H9 (cell line): ENCODE measurements around the gene ZNF609. TPM values are rescaled to one million over a fixed set of nuclear protein-coding genes. Genes with fewer than 3 reads are reported as not detected.

ENCODE experiments used
- DNase-seq: peaks from one replicate; pipeline ENCODE4 v3.0.0-alpha.2; 2017
- H2AFZ ChIP-seq: one replicate; pipeline ENCODE4 v1.6.1; 2013; ENCODE audit warnings: mild to moderate bottlenecking, low read length, control low read depth, moderate library complexity
- H2AK5ac ChIP-seq: 2 replicates; pipeline ENCODE4 v1.6.1; 2013; ENCODE audit warnings: low read length, control low read depth, mixed read lengths; ENCODE audit not compliant: insufficient read length
- H2BK120ac ChIP-seq: one replicate; pipeline ENCODE4 v1.6.1; 2013; ENCODE audit warnings: low read depth, mild to moderate bottlenecking, low read length, control low read depth, inconsistent platforms; ENCODE audit not compliant: poor library complexity, severe bottlenecking
- H2BK12ac ChIP-seq: 2 replicates; pipeline ENCODE4 v1.6.1; 2013; ENCODE audit warnings: low read length, control low read depth, mixed read lengths, low read depth; ENCODE audit not compliant: insufficient read length
- H2BK15ac ChIP-seq: 2 replicates; pipeline ENCODE4 v1.6.1; 2013; ENCODE audit warnings: low read depth, low read length, control low read depth
- H2BK20ac ChIP-seq: one replicate; pipeline ENCODE4 v1.6.1; 2013; ENCODE audit warnings: low read depth, mild to moderate bottlenecking, low read length, control low read depth, inconsistent platforms; ENCODE audit not compliant: poor library complexity, severe bottlenecking
- H2BK5ac ChIP-seq: 2 replicates; pipeline ENCODE4 v1.6.1; 2013; ENCODE audit warnings: low read length, control low read depth, mixed read lengths; ENCODE audit not compliant: insufficient read length
- H3K14ac ChIP-seq: 2 replicates; pipeline ENCODE4 v1.6.1; 2013; ENCODE audit warnings: low read length, control low read depth; ENCODE audit not compliant: insufficient read depth
- H3K18ac ChIP-seq: 2 replicates; pipeline ENCODE4 v1.6.1; 2013; ENCODE audit warnings: low read depth, mild to moderate bottlenecking, mixed read lengths, low read length, control low read depth; ENCODE audit not compliant: insufficient read length
- H3K23ac ChIP-seq: 2 replicates; pipeline ENCODE4 v1.6.1; 2013; ENCODE audit warnings: low read length, control low read depth, mixed read lengths, low read depth; ENCODE audit not compliant: insufficient read length
- H3K23me2 ChIP-seq: 2 replicates; pipeline ENCODE4 v1.6.1; 2013; ENCODE audit warnings: low read depth, mild to moderate bottlenecking, mixed read lengths, low read length, control low read depth; ENCODE audit not compliant: insufficient read length, poor library complexity, severe bottlenecking
- H3K27ac ChIP-seq: 2 replicates; pipeline ENCODE4 v1.5.1; 2013; ENCODE audit warnings: low read length, control low read depth, mixed read lengths, low read depth; ENCODE audit not compliant: insufficient read length
- H3K27me3 ChIP-seq: 2 replicates; pipeline ENCODE4 v1.6.1; 2013; ENCODE audit warnings: low read length, control low read depth, inconsistent platforms; ENCODE audit not compliant: insufficient read depth
- H3K4ac ChIP-seq: 2 replicates; pipeline ENCODE4 v1.6.1; 2013; ENCODE audit warnings: low read depth, mild to moderate bottlenecking, control low read depth, inconsistent platforms, low read length, moderate library complexity
- H3K4me1 ChIP-seq: 2 replicates; pipeline ENCODE4 v1.6.1; 2013; ENCODE audit warnings: low read length, control low read depth, inconsistent platforms; ENCODE audit not compliant: insufficient read depth
- H3K4me2 ChIP-seq: 2 replicates; pipeline ENCODE4 v1.6.1; 2013; ENCODE audit warnings: low read length, control low read depth, mixed read lengths; ENCODE audit not compliant: insufficient read length, insufficient read depth
- H3K56ac ChIP-seq: 2 replicates; pipeline ENCODE4 v1.6.1; 2013; ENCODE audit warnings: low read depth, mild to moderate bottlenecking, mixed read lengths, low read length, control low read depth; ENCODE audit not compliant: insufficient read length
- H3K79me1 ChIP-seq: 2 replicates; pipeline ENCODE4 v1.6.1; 2013; ENCODE audit warnings: low read depth, mild to moderate bottlenecking, moderate library complexity, low read length, control low read depth, inconsistent platforms; ENCODE audit not compliant: insufficient read depth, poor library complexity, severe bottlenecking
- H3K79me2 ChIP-seq: 2 replicates; pipeline ENCODE4 v1.6.1; 2013; ENCODE audit warnings: low read length, control low read depth, inconsistent platforms; ENCODE audit not compliant: insufficient read depth
- H3K9ac ChIP-seq: 2 replicates; pipeline ENCODE4 v1.6.1; 2013; ENCODE audit warnings: low read length, control low read depth, mixed read lengths; ENCODE audit not compliant: insufficient read length; ENCODE audit errors: extremely low read depth
- H3K9me3 ChIP-seq: one replicate; pipeline ENCODE4 v1.6.1; 2013; ENCODE audit warnings: low read depth, low read length, inconsistent platforms; ENCODE audit not compliant: control insufficient read depth
- H3T11ph ChIP-seq: one replicate; pipeline ENCODE4 v1.6.1; 2013; ENCODE audit warnings: mild to moderate bottlenecking, low read length, control low read depth, inconsistent platforms
- H4K20me1 ChIP-seq: one replicate; pipeline ENCODE4 v1.6.1; 2013; ENCODE audit not compliant: control insufficient read depth, insufficient read length, insufficient read depth
- H4K5ac ChIP-seq: 2 replicates; pipeline ENCODE4 v1.6.1; 2013; ENCODE audit warnings: low read depth, mild to moderate bottlenecking, mixed read lengths, low read length, control low read depth; ENCODE audit not compliant: insufficient read length
- H4K8ac ChIP-seq: replicated peaks from 2 replicates; pipeline ENCODE4 v1.6.1; 2013; ENCODE audit warnings: low read length, control low read depth, mixed read lengths, low read depth; ENCODE audit not compliant: insufficient read length
- H4K91ac ChIP-seq: 2 replicates; pipeline ENCODE4 v1.6.1; 2013; ENCODE audit warnings: low read depth, mild to moderate bottlenecking, moderate library complexity, mixed read lengths, low read length, control low read depth; ENCODE audit not compliant: insufficient read length
- H3K27ac Mint-ChIP-seq, 3 experiments: 2 replicates in 2 of 3; 3 replicates in 1 of 3; pipeline ENCODE4 v1.8.0; 2020 to 2021; ENCODE audit warnings: mixed read lengths in 3 of 3, mild to moderate bottlenecking in 1 of 3, moderate library complexity in 1 of 3
- H3K27me3 Mint-ChIP-seq: 2 replicates; pipeline ENCODE4 v1.8.0; 2021; ENCODE audit warnings: low read depth, mild to moderate bottlenecking, moderate library complexity, mixed read lengths
- H3K36me3 Mint-ChIP-seq, 3 experiments: 2 replicates in 2 of 3; 3 replicates in 1 of 3; pipeline ENCODE4 v1.8.0; 2020 to 2021; ENCODE audit warnings: low read depth in 3 of 3, mixed read lengths in 3 of 3; ENCODE audit not compliant: insufficient read depth in 1 of 3
- H3K4me1 Mint-ChIP-seq, 2 experiments: 2 replicates each; pipeline ENCODE4 v1.8.0; 2020; ENCODE audit warnings: mixed read lengths in 2 of 2
- H3K4me3 Mint-ChIP-seq, 2 experiments: 2 replicates in 1 of 2; 3 replicates in 1 of 2; pipeline ENCODE4 v1.8.0; 2020 to 2021; ENCODE audit warnings: mild to moderate bottlenecking in 2 of 2, mixed read lengths in 2 of 2, moderate library complexity in 1 of 2
- H3K9me3 Mint-ChIP-seq, 2 experiments: 2 replicates in 1 of 2; 3 replicates in 1 of 2; pipeline ENCODE4 v1.8.0; 2020; ENCODE audit warnings: mild to moderate bottlenecking in 2 of 2, mixed read lengths in 2 of 2, moderate library complexity in 1 of 2
- WGBS: extraction: QIAGEN DNeasy Blood & Tissue Kit; methylation state at CpG from one replicate; pipeline ENCODE4 v1.1.7; 2013; ENCODE audit warnings: missing lambda C conversion rate, low lambda C conversion rate, mixed read lengths; ENCODE audit not compliant: insufficient read length; ENCODE audit errors: extremely low coverage; 5-methylcytosine and 5-hydroxymethylcytosine counted together
- total RNA-seq: library from RNA; stranded (reverse); gene quantifications from 2 replicates; pipeline ENCODE4 v1.2.1, GENCODE V29; 2021
- TF ChIP-seq, protein P1 (sequence below): fragments of 200-600 bp; sonication (generic); conservative IDR thresholded peaks from 3 replicates; pipeline ENCODE4 v1.8.0; 2021; ENCODE audit warnings: antibody characterized with exemption, mild to moderate bottlenecking

ZNF609 gene
- total RNA-seq, 1 experiment from 2014 or later, result 45.3 TPM

DNA sequence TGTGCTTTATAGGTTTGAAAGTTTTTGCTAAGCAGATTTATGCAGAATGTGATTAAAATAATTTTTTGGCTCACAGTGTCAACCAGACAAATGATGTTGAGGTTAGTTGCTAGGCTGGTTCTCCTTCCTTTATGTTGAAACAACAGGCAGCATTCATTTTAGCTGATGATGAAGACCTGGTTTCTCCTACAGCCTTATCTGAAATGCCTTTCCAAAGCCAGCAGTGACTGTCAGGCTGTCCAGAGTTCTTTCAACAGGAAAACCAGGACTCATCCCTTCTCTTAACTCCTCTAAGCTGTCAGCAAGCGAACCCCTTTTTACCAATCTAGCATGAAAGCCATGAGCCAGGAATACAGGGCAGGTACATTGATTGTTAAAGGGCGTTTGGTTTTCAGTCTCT, 84.1 kb downstream of the ZNF609 start:
- H3K27ac Mint-ChIP-seq, result peak overlapping the region in 1 of 3 experiments; percentile 54; a peak in 2 of 7 replicates
- no peak overlapping the region for H3K27ac ChIP-seq

More for the DNA sequence above, 84.1 kb downstream of the ZNF609 start:
- H3K23ac ChIP-seq, result no peak overlapping the region
- peak overlapping the region; percentile 74 for H2BK5ac ChIP-seq
- H3K4ac ChIP-seq, result no peak overlapping the region
- no peaks in the 10 kb centered on the region for H3K79me1 ChIP-seq
- no peak overlapping the region for H4K8ac ChIP-seq
- H3K79me2 ChIP-seq, result peaks cover 5% of the 10 kb centered on the region; the same call in 1 of the 2 replicates
- H3K9ac ChIP-seq, result no peak overlapping the region
- no peaks in the 10 kb centered on the region for H3K9me3 Mint-ChIP-seq
- no peaks in the 10 kb centered on the region for H4K20me1 ChIP-seq
- H3K36me3 Mint-ChIP-seq, result peaks cover 3 to 4% (median 3%) of the 10 kb centered on the region in 3 experiments; a peak in 4 of 7 replicates
- H3K18ac ChIP-seq, result no peak overlapping the region
- H3K9me3 ChIP-seq, result no peaks in the 10 kb centered on the region
- no peak overlapping the region for H3K56ac ChIP-seq
- H2AK5ac ChIP-seq, result no peak overlapping the region
- no peak overlapping the region for H3K4me3 Mint-ChIP-seq
- no peaks in the 10 kb centered on the region for H3K4me1 ChIP-seq
- H4K5ac ChIP-seq, result no peak overlapping the region
- no peak overlapping the region for H2BK15ac ChIP-seq
- H3T11ph ChIP-seq, result no peak overlapping the region
- no peaks in the 10 kb centered on the region; the same call in 1 of the 2 replicates for H3K27me3 Mint-ChIP-seq
- no peak overlapping the region for H3K4me2 ChIP-seq
- H4K91ac ChIP-seq, result no peak overlapping the region
- TF ChIP-seq, protein P1, sequence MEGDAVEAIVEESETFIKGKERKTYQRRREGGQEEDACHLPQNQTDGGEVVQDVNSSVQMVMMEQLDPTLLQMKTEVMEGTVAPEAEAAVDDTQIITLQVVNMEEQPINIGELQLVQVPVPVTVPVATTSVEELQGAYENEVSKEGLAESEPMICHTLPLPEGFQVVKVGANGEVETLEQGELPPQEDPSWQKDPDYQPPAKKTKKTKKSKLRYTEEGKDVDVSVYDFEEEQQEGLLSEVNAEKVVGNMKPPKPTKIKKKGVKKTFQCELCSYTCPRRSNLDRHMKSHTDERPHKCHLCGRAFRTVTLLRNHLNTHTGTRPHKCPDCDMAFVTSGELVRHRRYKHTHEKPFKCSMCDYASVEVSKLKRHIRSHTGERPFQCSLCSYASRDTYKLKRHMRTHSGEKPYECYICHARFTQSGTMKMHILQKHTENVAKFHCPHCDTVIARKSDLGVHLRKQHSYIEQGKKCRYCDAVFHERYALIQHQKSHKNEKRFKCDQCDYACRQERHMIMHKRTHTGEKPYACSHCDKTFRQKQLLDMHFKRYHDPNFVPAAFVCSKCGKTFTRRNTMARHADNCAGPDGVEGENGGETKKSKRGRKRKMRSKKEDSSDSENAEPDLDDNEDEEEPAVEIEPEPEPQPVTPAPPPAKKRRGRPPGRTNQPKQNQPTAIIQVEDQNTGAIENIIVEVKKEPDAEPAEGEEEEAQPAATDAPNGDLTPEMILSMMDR, result no peak
- WGBS, result no CpG with 5 or more reads among the region's 2 CpGs
- H3K4me1 Mint-ChIP-seq, result peaks cover 10% of the 10 kb centered on the region in 2 experiments
- H3K27me3 ChIP-seq, result no peaks in the 10 kb centered on the region
- H2BK120ac ChIP-seq, result no peak overlapping the region
- no peak overlapping the region for H2BK20ac ChIP-seq
- no peak for DNase-seq
- no peak overlapping the region for H2AFZ ChIP-seq
- H2BK12ac ChIP-seq, result no peak overlapping the region
- H3K23me2 ChIP-seq, result no peaks in the 10 kb centered on the region
- H3K14ac ChIP-seq, result no peak overlapping the region
